HepG2 (cell line): Measurements from ENCODE around the gene CYP19A1. TPM values are rescaled to one million over a fixed set of nuclear protein-coding genes. Genes with fewer than 3 reads are reported as not detected.
A peak's percentile ranks its signal among the peaks of the same experiment; 100 is the strongest.

Experiments used
- GTF3A ChIP-seq: sonication (generic); formaldehyde crosslinking; conservative IDR thresholded peaks from 2 replicates; pipeline ENCODE4 v1.4.0; 2020; ENCODE audit warnings: mild to moderate bottlenecking, missing genetic modification reagents
- HMG20A ChIP-seq: IDR thresholded peaks from 2 replicates; pipeline ENCODE4 v1.6.1; 2016; ENCODE audit warnings: borderline replicate concordance
- JUN ChIP-seq: sonication (generic); formaldehyde crosslinking; IDR thresholded peaks from 2 replicates; pipeline ENCODE4 v1.4.0; 2020; ENCODE audit warnings: mild to moderate bottlenecking, missing genetic modification reagents
- KDM6A ChIP-seq: IDR thresholded peaks from 2 replicates; pipeline ENCODE4 v1.6.1; 2016; ENCODE audit warnings: low read depth
- MAFF ChIP-seq: IDR thresholded peaks from 2 replicates; pipeline ENCODE4 v1.6.1; 2011; ENCODE audit warnings: low read depth, low read length, improper control_type of control experiment
- RBAK ChIP-seq: sonication (generic); formaldehyde crosslinking; IDR thresholded peaks from 2 replicates; pipeline ENCODE4 v1.5.1; 2020; ENCODE audit warnings: mild to moderate bottlenecking, missing genetic modification reagents
- RBM22 ChIP-seq: fragments of 200-400 bp; formaldehyde crosslinking; optimal IDR thresholded peaks from 2 replicates; pipeline ENCODE3; 2017; ENCODE audit warnings: mild to moderate bottlenecking, low read length, moderate library complexity
- SAFB2 ChIP-seq: sonication (generic); formaldehyde crosslinking; IDR thresholded peaks from 2 replicates; pipeline ENCODE4 v1.5.1; 2020; ENCODE audit warnings: missing genetic modification reagents, low read depth, mild to moderate bottlenecking, borderline replicate concordance
- SCMH1 ChIP-seq: sonication (generic); formaldehyde crosslinking; IDR thresholded peaks from 2 replicates; pipeline ENCODE4 v1.9.0; 2021; ENCODE audit warnings: missing genetic modification reagents, mild to moderate bottlenecking, borderline replicate concordance
- SP4 ChIP-seq: sonication (generic); formaldehyde crosslinking; IDR thresholded peaks from 2 replicates; pipeline ENCODE4 v1.8.1; 2023; ENCODE audit warnings: mild to moderate bottlenecking, missing genetic modification reagents
- polyA plus RNA-seq, 8 experiments: library from polyadenylated mRNA; depleted of rRNA in 3 of 8; stranded (reverse) in 7 of 8; unstranded in 1 of 8; fragments of >200 nt; fragmentation: Illumina TruSeq in 4 of 8; extraction: Trizol in 4 of 8; gene quantifications; 2 replicates each; pipeline versions ENCODE4 v1.2.1 to v1.2.3, GENCODE V29; 2011 to 2016; ENCODE audit warnings: low read depth in 4 of 8, missing spikeins in 1 of 8, mixed read lengths in 1 of 8; ENCODE audit not compliant: insufficient read depth in 1 of 8
- total RNA-seq, 5 experiments: library from RNA; depleted of rRNA; stranded (reverse); fragments of >200 nt; fragmentation: Illumina TruSeq; extraction: Trizol; gene quantifications; 2 replicates each; pipeline ENCODE4 v1.2.3, GENCODE V29; 2016; ENCODE audit warnings: low read depth in 1 of 5
- TF ChIP-seq, protein P1 (sequence below): IDR thresholded peaks from 2 replicates; pipeline ENCODE4 v1.4.0; 2020; ENCODE audit warnings: mild to moderate bottlenecking, missing genetic modification reagents
- TF ChIP-seq, protein P2 (sequence below): sonication (generic); formaldehyde crosslinking; conservative IDR thresholded peaks from 2 replicates; pipeline ENCODE4 v1.8.0; 2022; ENCODE audit warnings: mild to moderate bottlenecking, moderate library complexity, missing genetic modification reagents
- TF ChIP-seq, protein P3 (sequence below): sonication (generic); formaldehyde crosslinking; IDR thresholded peaks from 2 replicates; pipeline ENCODE4 v1.5.1; 2020; ENCODE audit warnings: missing genetic modification reagents, mild to moderate bottlenecking, borderline replicate concordance

Gene CYP19A1
- total and polyA plus RNA-seq, 2 of the 13 experiments (the other 11 are each of a cell fraction or from before 2014, with no cell fraction given) = 10.9 to 23.0 TPM

DNA sequence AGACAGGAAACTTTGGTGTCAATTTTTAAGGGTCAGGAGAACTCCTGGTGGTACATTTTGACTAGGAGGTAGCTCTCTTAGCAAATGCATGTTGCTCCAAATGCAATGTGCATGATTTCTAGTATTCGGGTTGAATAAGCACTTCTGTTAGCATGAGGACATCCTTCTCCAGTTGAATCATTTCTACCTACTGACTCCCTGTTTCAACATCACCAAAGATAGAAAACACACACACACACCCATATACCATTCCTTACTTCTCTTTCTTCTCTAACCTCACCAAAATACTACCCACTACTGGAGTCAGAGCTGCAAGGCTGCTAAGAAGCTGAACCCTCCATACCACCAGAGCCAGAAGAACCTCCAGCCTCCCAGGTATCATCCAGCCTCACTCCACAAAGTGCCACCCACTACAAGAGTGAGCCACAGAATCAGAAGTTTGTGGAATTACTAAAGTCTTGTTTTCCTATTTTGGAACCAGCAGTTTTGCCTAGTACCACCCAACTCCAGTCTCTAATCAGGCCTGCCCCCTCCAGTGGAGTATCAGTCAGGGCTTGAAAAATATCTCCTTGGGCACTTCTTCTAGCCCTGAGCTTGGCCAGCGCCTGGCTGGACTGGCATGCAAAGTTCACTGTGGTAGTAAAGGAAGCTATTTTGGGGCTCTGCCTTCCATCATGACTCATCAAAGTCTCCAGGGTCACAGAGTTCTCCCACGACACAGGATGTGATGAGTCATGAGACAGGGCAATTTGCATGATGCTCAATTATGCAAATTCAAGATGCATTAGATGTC is 110.3 kb downstream of the CYP19A1 start (continued):
- no peak for TF ChIP-seq SP4 (CRISPR knock-in tag)
- no peak for TF ChIP-seq KDM6A (CRISPR knock-in tag)
- TF ChIP-seq JUN = no peak
- TF ChIP-seq HMG20A (CRISPR knock-in tag) = no peak
- TF ChIP-seq, protein P1, sequence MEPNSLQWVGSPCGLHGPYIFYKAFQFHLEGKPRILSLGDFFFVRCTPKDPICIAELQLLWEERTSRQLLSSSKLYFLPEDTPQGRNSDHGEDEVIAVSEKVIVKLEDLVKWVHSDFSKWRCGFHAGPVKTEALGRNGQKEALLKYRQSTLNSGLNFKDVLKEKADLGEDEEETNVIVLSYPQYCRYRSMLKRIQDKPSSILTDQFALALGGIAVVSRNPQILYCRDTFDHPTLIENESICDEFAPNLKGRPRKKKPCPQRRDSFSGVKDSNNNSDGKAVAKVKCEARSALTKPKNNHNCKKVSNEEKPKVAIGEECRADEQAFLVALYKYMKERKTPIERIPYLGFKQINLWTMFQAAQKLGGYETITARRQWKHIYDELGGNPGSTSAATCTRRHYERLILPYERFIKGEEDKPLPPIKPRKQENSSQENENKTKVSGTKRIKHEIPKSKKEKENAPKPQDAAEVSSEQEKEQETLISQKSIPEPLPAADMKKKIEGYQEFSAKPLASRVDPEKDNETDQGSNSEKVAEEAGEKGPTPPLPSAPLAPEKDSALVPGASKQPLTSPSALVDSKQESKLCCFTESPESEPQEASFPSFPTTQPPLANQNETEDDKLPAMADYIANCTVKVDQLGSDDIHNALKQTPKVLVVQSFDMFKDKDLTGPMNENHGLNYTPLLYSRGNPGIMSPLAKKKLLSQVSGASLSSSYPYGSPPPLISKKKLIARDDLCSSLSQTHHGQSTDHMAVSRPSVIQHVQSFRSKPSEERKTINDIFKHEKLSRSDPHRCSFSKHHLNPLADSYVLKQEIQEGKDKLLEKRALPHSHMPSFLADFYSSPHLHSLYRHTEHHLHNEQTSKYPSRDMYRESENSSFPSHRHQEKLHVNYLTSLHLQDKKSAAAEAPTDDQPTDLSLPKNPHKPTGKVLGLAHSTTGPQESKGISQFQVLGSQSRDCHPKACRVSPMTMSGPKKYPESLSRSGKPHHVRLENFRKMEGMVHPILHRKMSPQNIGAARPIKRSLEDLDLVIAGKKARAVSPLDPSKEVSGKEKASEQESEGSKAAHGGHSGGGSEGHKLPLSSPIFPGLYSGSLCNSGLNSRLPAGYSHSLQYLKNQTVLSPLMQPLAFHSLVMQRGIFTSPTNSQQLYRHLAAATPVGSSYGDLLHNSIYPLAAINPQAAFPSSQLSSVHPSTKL = no peak
- no peak for TF ChIP-seq RBM22
- no peak for TF ChIP-seq GTF3A (CRISPR knock-in tag)
- TF ChIP-seq, protein P2, sequence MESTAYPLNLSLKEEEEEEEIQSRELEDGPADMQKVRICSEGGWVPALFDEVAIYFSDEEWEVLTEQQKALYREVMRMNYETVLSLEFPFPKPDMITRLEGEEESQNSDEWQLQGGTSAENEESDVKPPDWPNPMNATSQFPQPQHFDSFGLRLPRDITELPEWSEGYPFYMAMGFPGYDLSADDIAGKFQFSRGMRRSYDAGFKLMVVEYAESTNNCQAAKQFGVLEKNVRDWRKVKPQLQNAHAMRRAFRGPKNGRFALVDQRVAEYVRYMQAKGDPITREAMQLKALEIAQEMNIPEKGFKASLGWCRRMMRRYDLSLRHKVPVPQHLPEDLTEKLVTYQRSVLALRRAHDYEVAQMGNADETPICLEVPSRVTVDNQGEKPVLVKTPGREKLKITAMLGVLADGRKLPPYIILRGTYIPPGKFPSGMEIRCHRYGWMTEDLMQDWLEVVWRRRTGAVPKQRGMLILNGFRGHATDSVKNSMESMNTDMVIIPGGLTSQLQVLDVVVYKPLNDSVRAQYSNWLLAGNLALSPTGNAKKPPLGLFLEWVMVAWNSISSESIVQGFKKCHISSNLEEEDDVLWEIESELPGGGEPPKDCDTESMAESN (CRISPR knock-in tag) = no peak
- no peak for TF ChIP-seq SCMH1
- peak; percentile 72 for TF ChIP-seq MAFF
- TF ChIP-seq, protein P3, sequence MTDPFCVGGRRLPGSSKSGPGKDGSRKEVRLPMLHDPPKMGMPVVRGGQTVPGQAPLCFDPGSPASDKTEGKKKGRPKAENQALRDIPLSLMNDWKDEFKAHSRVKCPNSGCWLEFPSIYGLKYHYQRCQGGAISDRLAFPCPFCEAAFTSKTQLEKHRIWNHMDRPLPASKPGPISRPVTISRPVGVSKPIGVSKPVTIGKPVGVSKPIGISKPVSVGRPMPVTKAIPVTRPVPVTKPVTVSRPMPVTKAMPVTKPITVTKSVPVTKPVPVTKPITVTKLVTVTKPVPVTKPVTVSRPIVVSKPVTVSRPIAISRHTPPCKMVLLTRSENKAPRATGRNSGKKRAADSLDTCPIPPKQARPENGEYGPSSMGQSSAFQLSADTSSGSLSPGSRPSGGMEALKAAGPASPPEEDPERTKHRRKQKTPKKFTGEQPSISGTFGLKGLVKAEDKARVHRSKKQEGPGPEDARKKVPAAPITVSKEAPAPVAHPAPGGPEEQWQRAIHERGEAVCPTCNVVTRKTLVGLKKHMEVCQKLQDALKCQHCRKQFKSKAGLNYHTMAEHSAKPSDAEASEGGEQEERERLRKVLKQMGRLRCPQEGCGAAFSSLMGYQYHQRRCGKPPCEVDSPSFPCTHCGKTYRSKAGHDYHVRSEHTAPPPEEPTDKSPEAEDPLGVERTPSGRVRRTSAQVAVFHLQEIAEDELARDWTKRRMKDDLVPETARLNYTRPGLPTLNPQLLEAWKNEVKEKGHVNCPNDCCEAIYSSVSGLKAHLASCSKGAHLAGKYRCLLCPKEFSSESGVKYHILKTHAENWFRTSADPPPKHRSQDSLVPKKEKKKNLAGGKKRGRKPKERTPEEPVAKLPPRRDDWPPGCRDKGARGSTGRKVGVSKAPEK (CRISPR knock-in tag) = no peak
- no peak for TF ChIP-seq RBAK
- no peak for TF ChIP-seq SAFB2 (CRISPR knock-in tag)
